GM12892 (cell line): ENCODE data around the gene KCNK10.

Experiments
- POLR2A ChIP-seq: IDR thresholded peaks from 2 replicates; pipeline ENCODE4 v1.6.1; 2011; ENCODE audit warnings: low read depth, low read length, control low read depth
- POLR2AphosphoS5 ChIP-seq: IDR thresholded peaks from 2 replicates; pipeline ENCODE4 v1.6.1; 2011; ENCODE audit warnings: low read depth, low read length, control low read depth

- no peak for TF ChIP-seq POLR2A
- TF ChIP-seq POLR2AphosphoS5 = no peak
Observed at GRCh38 chr14:88271205-88271604, 51.9 kb downstream of the KCNK10 start.
